Neural cell (in vitro differentiated cells): ENCODE results near the gene CAPN7. TPM values are rescaled to one million over a fixed set of nuclear protein-coding genes. Genes with fewer than 3 reads are reported as not detected.

Experiments used
- H2AFZ ChIP-seq: fragments of 200-600, 300-800 bp; sonication (generic), shearing (Covaris generic); 2 replicates; pipeline ENCODE4 v1.6.0; 2014; ENCODE audit warnings: low read depth, mild to moderate bottlenecking, antibody characterized with exemption, low read length, moderate library complexity
- H3F3A ChIP-seq: fragments of 200-600 bp; shearing (Covaris generic); 2 replicates; pipeline ENCODE4 v1.6.1; 2016; ENCODE audit warnings: mild to moderate bottlenecking, moderate library complexity, mixed read lengths, antibody characterized with exemption, low read length; ENCODE audit not compliant: insufficient read depth, poor library complexity, severe bottlenecking
- H3K27ac ChIP-seq: fragments of 200-600, 300-800 bp; sonication (generic), shearing (Covaris generic); 2 replicates; pipeline ENCODE4 v1.5.1; 2014; ENCODE audit warnings: mild to moderate bottlenecking, low read length, moderate library complexity
- H3K27me3 ChIP-seq: fragments of 300-800, 200-600 bp; sonication (generic), shearing (Covaris generic); 2 replicates; pipeline ENCODE4 v1.6.0; 2014; ENCODE audit warnings: mild to moderate bottlenecking, low read depth, low read length, moderate library complexity; ENCODE audit not compliant: insufficient read depth
- H3K36me3 ChIP-seq: fragments of 300-800, 200-600 bp; sonication (generic), shearing (Covaris generic); 2 replicates; pipeline ENCODE4 v1.5.1; 2014; ENCODE audit warnings: mild to moderate bottlenecking, antibody characterized with exemption, low read length, moderate library complexity; ENCODE audit not compliant: insufficient read depth
- H3K4me2 ChIP-seq: fragments of 300-800, 200-600 bp; sonication (generic), shearing (Covaris generic); 2 replicates; pipeline ENCODE4 v1.6.0; 2014; ENCODE audit warnings: mild to moderate bottlenecking, low read length
- H3K4me3 ChIP-seq: fragments of 300-800, 200-600 bp; sonication (generic), shearing (Covaris generic); 2 replicates; pipeline ENCODE4 v1.5.1; 2014; ENCODE audit warnings: mild to moderate bottlenecking, low read length, moderate library complexity
- H3K79me2 ChIP-seq: fragments of 200-600 bp; shearing (Covaris generic); replicated peaks from 2 replicates; pipeline ENCODE4 v1.6.0; 2014; ENCODE audit warnings: mild to moderate bottlenecking, low read length, moderate library complexity; ENCODE audit not compliant: insufficient read depth
- H3K9ac ChIP-seq: fragments of 300-800, 200-600 bp; sonication (generic), shearing (Covaris generic); 2 replicates; pipeline ENCODE4 v1.6.1; 2016; ENCODE audit warnings: mild to moderate bottlenecking, low read length, mixed read lengths
- H3K9me2 ChIP-seq: fragments of 200-600 bp; shearing (Covaris generic); 2 replicates; pipeline ENCODE4 v1.6.1; 2016; ENCODE audit warnings: mild to moderate bottlenecking, low read length, mixed read lengths; ENCODE audit not compliant: insufficient read depth
- H3K9me3 ChIP-seq: fragments of 200-600, 300-800 bp; sonication (generic), shearing (Covaris generic); 2 replicates; pipeline ENCODE4 v1.6.1; 2016; ENCODE audit warnings: mild to moderate bottlenecking, mixed run types, low read length, moderate library complexity, mixed read lengths
- H4K20me1 ChIP-seq: fragments of 200-600 bp; shearing (Covaris generic); 2 replicates; pipeline ENCODE4 v1.6.1; 2016; ENCODE audit warnings: mild to moderate bottlenecking, mixed run types; ENCODE audit not compliant: insufficient read depth
- CTCF ChIP-seq: fragments of 450-650 bp; IDR thresholded peaks from 2 replicates; pipeline ENCODE4 v1.5.1; 2014; ENCODE audit warnings: antibody characterized with exemption, mild to moderate bottlenecking, moderate library complexity; ENCODE audit not compliant: poor library complexity, severe bottlenecking
- EP300 ChIP-seq: fragments of 450-650 bp; conservative IDR thresholded peaks from 2 replicates; pipeline ENCODE4 v1.6.1; 2014; ENCODE audit warnings: antibody characterized with exemption, mild to moderate bottlenecking, moderate library complexity; ENCODE audit not compliant: poor library complexity, severe bottlenecking
- EZH2 ChIP-seq: fragments of 200-600, 300-800 bp; shearing (Covaris generic), sonication (generic); IDR thresholded peaks from 2 replicates; pipeline ENCODE4 v1.6.1; 2014; ENCODE audit warnings: antibody characterized with exemption, low read length, borderline replicate concordance, mild to moderate bottlenecking; ENCODE audit not compliant: insufficient read depth, poor library complexity, severe bottlenecking
- MXI1 ChIP-seq: fragments of 450-650 bp; conservative IDR thresholded peaks from 2 replicates; pipeline ENCODE4 v1.6.1; 2014; ENCODE audit warnings: antibody characterized with exemption, mild to moderate bottlenecking; ENCODE audit not compliant: poor library complexity, severe bottlenecking
- POLR2AphosphoS5 ChIP-seq: IDR thresholded peaks from 2 replicates; pipeline ENCODE4 v1.6.1; 2012
- RAD21 ChIP-seq: fragments of 450-650 bp; conservative IDR thresholded peaks from 2 replicates; pipeline ENCODE4 v1.6.1; 2014; ENCODE audit warnings: antibody characterized with exemption, mild to moderate bottlenecking, moderate library complexity
- REST ChIP-seq: IDR thresholded peaks from 2 replicates; pipeline ENCODE4 v1.6.1; 2012; ENCODE audit warnings: borderline replicate concordance
- SMC3 ChIP-seq: fragments of 450-650 bp; conservative IDR thresholded peaks from 2 replicates; pipeline ENCODE4 v1.6.1; 2014; ENCODE audit warnings: antibody characterized with exemption, mild to moderate bottlenecking, moderate library complexity; ENCODE audit not compliant: poor library complexity
- TAF1 ChIP-seq: IDR thresholded peaks from 2 replicates; pipeline ENCODE4 v1.6.1; 2012; ENCODE audit warnings: low read depth
- polyA plus RNA-seq: library from polyadenylated mRNA; depleted of rRNA; stranded (reverse); fragments of >200 nt; gene quantifications from 2 replicates; pipeline ENCODE4 v1.2.3, GENCODE V29; 2014

Gene CAPN7
- polyA plus RNA-seq, 1 donor from 2014 or later, result 60.9 TPM

- Histone ChIP-seq H3F3A (no peaks in the 10 kb centered on the region), H3K79me2 (no peaks in the 10 kb centered on the region), H4K20me1 (no peaks in the 10 kb centered on the region), H3K36me3 (no peaks in the 10 kb centered on the region), H3K9me3 (no peaks in the 10 kb centered on the region), H3K9ac (no peak overlapping the region), H3K27ac (no peak overlapping the region), H3K4me3 (no peak overlapping the region), H3K9me2 (no peaks in the 10 kb centered on the region), H3K27me3 (no peaks in the 10 kb centered on the region), H3K4me2 (no peak overlapping the region), H2AFZ (no peak overlapping the region)
- TF ChIP-seq RAD21, result no peak
- no peak for TF ChIP-seq TAF1
- no peak for TF ChIP-seq EP300
- no peak for TF ChIP-seq REST
- no peak for TF ChIP-seq MXI1
- no peak for TF ChIP-seq SMC3
- no peak for TF ChIP-seq CTCF
- TF ChIP-seq EZH2, result no peak
- no peak for TF ChIP-seq POLR2AphosphoS5
Observed at GRCh38 chr3:15181511-15181910, 24.5 kb upstream of the CAPN7 start.

- Histone ChIP-seq H3K36me3 (no peaks in the 10 kb centered on the region), H3K4me2 (no peak overlapping the region), H3K9ac (no peak overlapping the region), H3K9me2 (no peaks in the 10 kb centered on the region), H3K4me3 (no peak overlapping the region), H3K9me3 (no peaks in the 10 kb centered on the region), H3K27ac (no peak overlapping the region), H3K27me3 (no peaks in the 10 kb centered on the region), H3K79me2 (no peaks in the 10 kb centered on the region), H4K20me1 (no peaks in the 10 kb centered on the region), H3F3A (no peaks in the 10 kb centered on the region), H2AFZ (no peak overlapping the region)
- TF ChIP-seq SMC3, result no peak
- TF ChIP-seq REST, result no peak
- TF ChIP-seq TAF1, result no peak
- TF ChIP-seq EP300, result no peak
- no peak for TF ChIP-seq MXI1
- no peak for TF ChIP-seq EZH2
- no peak for TF ChIP-seq CTCF
- no peak for TF ChIP-seq POLR2AphosphoS5
- TF ChIP-seq RAD21, result no peak
Observed at GRCh38 chr3:15181963-15182362, 24.1 kb upstream of the CAPN7 start.
